ENCODE measurements around the gene CANX.

- TF ChIP-seq CTCF (IDR thresholded peaks at IDR 0.05) (no peak), POLR2AphosphoS5 (IDR thresholded peaks at IDR 0.05) (no peak), POLR2A (IDR thresholded peaks at IDR 0.05) (no peak)
Measured at GRCh38 chr5:179779826-179780225, 81.1 kb downstream of the CANX start.

Measured in suprapubic skin (tissue), 4 donors.